GM12891 (cell line): ENCODE results near the gene EXOSC7.

Experiments used
- PAX5 ChIP-seq: IDR thresholded peaks from 2 replicates; pipeline ENCODE4 v1.6.1; 2011; ENCODE audit warnings: low read length, moderate library complexity, mild to moderate bottlenecking; ENCODE audit not compliant: insufficient read depth, severe bottlenecking
- POLR2A ChIP-seq: IDR thresholded peaks from 2 replicates; pipeline ENCODE4 v1.6.1; 2011; ENCODE audit warnings: low read depth, low read length, control low read depth
- POLR2AphosphoS5 ChIP-seq: IDR thresholded peaks from 2 replicates; pipeline ENCODE4 v1.6.1; 2011; ENCODE audit warnings: low read depth, low read length, control low read depth
- POU2F2 ChIP-seq: IDR thresholded peaks from 2 replicates; pipeline ENCODE4 v1.6.1; 2011; ENCODE audit warnings: low read depth, mild to moderate bottlenecking, control low read depth, low read length, moderate library complexity
- SPI1 ChIP-seq: IDR thresholded peaks from 2 replicates; pipeline ENCODE4 v1.6.1; 2011; ENCODE audit warnings: low read depth, low read length, control low read depth
- TAF1 ChIP-seq: IDR thresholded peaks from 2 replicates; pipeline ENCODE4 v1.6.1; 2011; ENCODE audit warnings: low read depth, low read length, control low read depth

- TF ChIP-seq POLR2A = no peak
- TF ChIP-seq TAF1 = no peak
- TF ChIP-seq POLR2AphosphoS5 = no peak
- TF ChIP-seq PAX5 = no peak
- no peak for TF ChIP-seq SPI1
- TF ChIP-seq POU2F2 = no peak
Measured at GRCh38 chr3:44957986-44958385, 18.1 kb upstream of the EXOSC7 start.
